Mononuclear cell (primary cell): Measurements from ENCODE around the gene KRT72. TPM values are rescaled to one million over a fixed set of nuclear protein-coding genes. Genes with fewer than 3 reads are reported as not detected.

Experiments used
- H3K27me3 ChIP-seq: 2 replicates; pipeline ENCODE4 v1.6.0; 2011; ENCODE audit warnings: low read length, control low read depth; ENCODE audit not compliant: insufficient read depth
- H3K4me1 ChIP-seq: 2 replicates; pipeline ENCODE4 v1.5.1; 2011; ENCODE audit warnings: mild to moderate bottlenecking, low read length, control low read depth; ENCODE audit not compliant: insufficient read depth
- H3K4me3 ChIP-seq: 2 replicates; pipeline ENCODE4 v1.5.1; 2011; ENCODE audit warnings: mild to moderate bottlenecking, low read length, moderate library complexity
- H3K9me3 ChIP-seq: 2 replicates; pipeline ENCODE4 v1.5.1; 2011; ENCODE audit warnings: low read depth, mild to moderate bottlenecking, control low read depth, low read length
- total RNA-seq: library from RNA; depleted of rRNA; stranded (reverse); fragments of >200 nt; gene quantifications from one replicate; pipeline ENCODE4 v1.2.3, GENCODE V29; 2012

Gene KRT72
- total RNA-seq, 1 donor: 10.2 TPM

DNA sequence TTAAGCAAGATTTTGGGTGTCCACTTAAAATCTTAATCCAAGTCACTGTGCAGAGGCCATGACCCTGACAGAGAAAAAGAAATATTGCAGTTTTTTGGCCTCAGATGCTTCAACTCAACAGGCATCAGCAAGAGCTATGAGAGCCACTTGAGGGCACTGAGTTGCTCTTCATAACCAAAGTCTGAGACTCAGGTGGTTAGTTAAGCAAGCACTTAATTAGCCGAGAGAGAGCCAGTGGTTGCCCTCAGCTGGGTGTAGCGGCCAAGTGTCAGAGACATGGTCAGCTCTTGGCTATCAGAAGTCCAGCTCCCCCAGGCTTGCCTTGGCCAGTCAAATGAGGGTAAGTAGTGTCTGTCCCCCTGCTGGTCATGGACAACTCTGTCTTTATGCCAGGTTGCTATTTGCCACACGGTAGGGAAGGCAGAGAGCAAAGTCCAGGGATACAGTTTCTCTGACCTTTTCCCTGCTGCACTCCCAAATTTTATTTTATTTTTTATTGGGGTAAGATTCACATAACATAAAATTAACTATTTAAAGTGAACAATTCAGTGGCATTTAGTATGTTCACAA, 39.3 kb downstream of the KRT72 start:
- no peaks in the 10 kb centered on the region for H3K27me3 ChIP-seq
- no peak overlapping the region for H3K4me3 ChIP-seq
- H3K9me3 ChIP-seq: no peaks in the 10 kb centered on the region
- peaks cover 19% of the 10 kb centered on the region for H3K4me1 ChIP-seq

- Histone ChIP-seq H3K9me3 (no peaks in the 10 kb centered on the region), H3K4me1 (peaks cover 30% of the 10 kb centered on the region)
Observed at GRCh38 chr12:52559979-52560378, 41.3 kb downstream of the KRT72 start.

DNA sequence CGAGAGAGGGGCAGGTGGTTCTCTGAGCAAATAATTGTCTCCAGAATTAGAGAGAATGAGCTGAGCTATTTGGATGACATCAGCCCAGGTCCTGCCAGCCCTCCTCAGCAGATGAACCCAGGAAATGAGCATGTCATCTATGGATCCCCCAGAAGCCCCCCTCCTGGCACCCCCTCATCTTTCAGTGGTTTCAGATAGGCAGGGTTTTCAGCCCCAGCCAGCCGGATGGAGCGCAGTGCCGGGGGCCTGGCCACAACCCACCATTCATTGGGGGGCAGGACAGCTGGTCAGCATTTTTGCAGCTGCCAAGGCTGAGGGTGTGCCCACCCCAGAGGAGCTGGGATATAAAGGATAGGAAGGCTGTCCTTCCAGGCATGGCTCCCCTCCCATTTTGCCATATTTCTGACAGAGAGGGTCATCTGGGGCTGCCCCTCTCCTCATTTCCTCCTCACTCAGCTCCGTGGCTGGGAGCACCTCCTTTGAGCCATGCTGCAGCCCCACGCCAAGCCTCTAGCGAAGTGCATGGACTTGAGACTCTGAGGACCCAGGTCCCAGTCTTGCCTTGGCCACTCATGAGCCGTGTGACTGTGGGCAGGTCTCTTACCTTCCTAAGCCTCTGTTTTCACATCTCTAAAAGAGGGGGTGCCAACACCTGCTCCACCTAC, 42.4 kb downstream of the KRT72 start:
- H3K4me1 ChIP-seq: peaks cover 35% of the 10 kb centered on the region
- no peak overlapping the region for H3K4me3 ChIP-seq
- no peaks in the 10 kb centered on the region for H3K27me3 ChIP-seq
- no peaks in the 10 kb centered on the region for H3K9me3 ChIP-seq

More at GRCh38 chr12:52559979-52560378, 41.3 kb downstream of the KRT72 start:
- Histone ChIP-seq H3K4me3 (no peak overlapping the region), H3K27me3 (no peaks in the 10 kb centered on the region)

GRCh38 chr12:52557476-52557875, 43.8 kb downstream of the KRT72 start:
- Histone ChIP-seq H3K9me3 (no peaks in the 10 kb centered on the region), H3K4me3 (no peak overlapping the region), H3K4me1 (peaks cover 35% of the 10 kb centered on the region)

DNA sequence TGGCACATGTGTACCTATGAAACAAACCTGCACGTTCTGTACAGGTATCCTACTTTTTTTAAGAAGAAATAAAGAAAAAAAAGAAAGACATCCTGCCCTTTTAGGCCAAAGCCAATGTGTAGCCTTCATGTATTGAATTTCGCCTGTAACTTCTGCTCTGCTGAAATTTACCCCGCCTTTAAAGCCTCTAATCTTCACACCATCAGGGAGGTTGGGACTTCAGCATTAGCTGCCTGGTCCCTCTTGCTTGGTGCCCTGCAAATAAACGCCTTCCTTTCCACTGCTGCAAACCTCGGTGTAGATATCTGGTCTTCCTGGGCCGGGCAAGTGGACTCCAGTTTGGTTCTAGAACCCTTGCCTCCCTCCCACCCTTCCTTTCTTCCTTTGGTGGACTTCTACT, 45.7 kb downstream of the KRT72 start:
- Histone ChIP-seq H3K4me3 (no peak overlapping the region), H3K27me3 (no peaks in the 10 kb centered on the region), H3K9me3 (no peaks in the 10 kb centered on the region), H3K4me1 (peaks cover 34% of the 10 kb centered on the region)

More at GRCh38 chr12:52557476-52557875, 43.8 kb downstream of the KRT72 start:
- H3K27me3 ChIP-seq: no peaks in the 10 kb centered on the region

GRCh38 chr12:52552681-52553195, 48.5 kb downstream of the KRT72 start, which contains the start of gene KRT71:
KRT71 (minus strand) TSS chr12:52553145; CDS start chr12:52553077, 68 bp downstream.
- Histone ChIP-seq H3K9me3 (no peaks in the 10 kb centered on the region), H3K4me3 (no peak within 1 kb of the TSS), H3K4me1 (peaks cover 20% of the 10 kb centered on the region), H3K27me3 (no peaks in the 10 kb centered on the region)

- Histone ChIP-seq H3K27me3 (no peaks in the 10 kb centered on the region), H3K9me3 (no peaks in the 10 kb centered on the region), H3K4me1 (peaks cover 16% of the 10 kb centered on the region), H3K4me3 (no peak overlapping the region)
Observed at GRCh38 chr12:52552055-52552454, 49.2 kb downstream of the KRT72 start.

GRCh38 chr12:52551216-52551865, 49.9 kb downstream of the KRT72 start:
- no peak overlapping the region for H3K4me3 ChIP-seq
- H3K4me1 ChIP-seq: peaks cover 14% of the 10 kb centered on the region
- H3K27me3 ChIP-seq: no peaks in the 10 kb centered on the region
- no peaks in the 10 kb centered on the region for H3K9me3 ChIP-seq

- Histone ChIP-seq H3K4me3 (no peak overlapping the region), H3K27me3 (no peaks in the 10 kb centered on the region), H3K4me1 (no peaks in the 10 kb centered on the region), H3K9me3 (no peaks in the 10 kb centered on the region)
Observed at GRCh38 chr12:52546126-52546525, 55.1 kb downstream of the KRT72 start.

DNA sequence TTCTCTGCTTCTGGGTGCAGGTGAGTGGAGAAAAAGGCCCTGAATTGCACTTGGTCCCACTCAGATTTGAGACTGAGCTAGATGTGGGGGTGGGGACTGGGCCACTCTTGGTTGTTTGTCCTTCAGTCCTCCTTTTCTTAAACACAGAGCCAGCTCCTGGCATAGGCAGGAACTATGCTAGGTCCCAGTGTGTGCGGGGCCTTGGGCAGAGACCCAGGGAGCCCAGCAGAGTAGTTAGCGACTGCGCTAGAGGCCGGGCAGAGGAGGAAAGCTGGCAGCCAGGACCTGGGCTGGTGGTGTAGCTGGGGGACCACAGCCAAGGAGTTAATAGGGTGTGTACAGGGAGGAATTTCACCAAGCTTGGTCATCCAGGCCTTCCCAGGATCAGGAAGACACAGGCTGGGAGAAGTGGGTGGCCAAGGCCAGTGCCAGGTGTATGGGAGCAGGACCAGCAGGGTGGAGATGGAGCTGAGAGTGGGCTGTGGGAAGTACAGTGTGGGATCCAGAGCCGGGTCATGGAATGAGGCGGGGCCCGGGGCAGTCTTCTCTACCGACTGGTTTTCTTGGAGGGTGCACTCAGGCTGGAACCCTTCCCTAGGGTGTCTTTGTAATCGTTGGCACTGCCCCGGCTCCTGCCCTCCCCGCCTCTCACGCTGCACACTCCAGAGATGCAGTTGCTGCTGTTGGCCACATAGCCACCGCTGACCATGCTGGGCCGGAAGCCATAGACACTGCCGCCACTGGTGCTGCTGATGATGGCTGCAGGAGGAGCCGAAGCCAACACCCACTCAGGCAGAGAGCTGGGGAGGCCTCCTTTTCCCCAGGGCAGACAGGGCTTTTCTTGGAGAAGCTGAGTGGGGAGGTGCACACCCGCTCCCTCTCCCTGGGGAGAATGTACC, 57.0 kb downstream of the KRT72 start:
- Histone ChIP-seq H3K27me3 (no peaks in the 10 kb centered on the region), H3K9me3 (no peaks in the 10 kb centered on the region), H3K4me1 (no peaks in the 10 kb centered on the region), H3K4me3 (no peak overlapping the region)

DNA sequence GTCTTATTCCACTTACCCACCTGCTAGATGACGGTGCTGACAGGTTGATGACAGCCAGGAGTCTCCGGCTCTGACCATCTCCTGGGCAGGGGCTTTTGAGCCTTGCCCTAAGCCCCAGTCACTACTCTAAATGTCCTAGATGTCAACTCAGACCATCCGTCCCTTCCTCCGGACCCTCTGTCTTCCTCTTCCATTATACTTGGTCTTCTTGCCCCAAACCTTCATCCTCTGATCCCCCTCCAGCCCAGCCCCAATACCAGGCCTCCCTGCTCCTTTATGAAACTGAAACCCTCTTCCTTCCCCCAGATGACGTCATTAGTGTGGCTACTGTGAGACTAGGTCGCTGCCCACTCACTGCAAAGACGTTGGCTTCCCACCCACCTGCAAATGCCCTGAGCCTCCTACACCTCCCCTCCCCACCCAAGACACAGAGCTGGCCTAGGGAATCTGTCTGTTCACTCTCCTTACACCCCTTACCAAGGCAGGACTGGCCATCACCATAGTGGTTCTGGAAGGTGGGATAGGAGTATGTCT, 58.4 kb downstream of the KRT72 start:
- Histone ChIP-seq H3K4me1 (no peaks in the 10 kb centered on the region), H3K27me3 (no peaks in the 10 kb centered on the region), H3K9me3 (no peaks in the 10 kb centered on the region), H3K4me3 (no peak overlapping the region)

GRCh38 chr12:52542157-52542556, 59.1 kb downstream of the KRT72 start:
- H3K9me3 ChIP-seq: no peaks in the 10 kb centered on the region
- no peaks in the 10 kb centered on the region for H3K4me1 ChIP-seq
- H3K27me3 ChIP-seq: no peaks in the 10 kb centered on the region
- H3K4me3 ChIP-seq: no peak overlapping the region

GRCh38 chr12:52541709-52542108, 59.6 kb downstream of the KRT72 start:
- Histone ChIP-seq H3K4me1 (no peaks in the 10 kb centered on the region), H3K9me3 (no peaks in the 10 kb centered on the region), H3K27me3 (no peaks in the 10 kb centered on the region), H3K4me3 (no peak overlapping the region)

GRCh38 chr12:52540531-52540930, 60.7 kb downstream of the KRT72 start:
- H3K27me3 ChIP-seq: no peaks in the 10 kb centered on the region
- no peaks in the 10 kb centered on the region for H3K4me1 ChIP-seq
- H3K4me3 ChIP-seq: no peak overlapping the region
- H3K9me3 ChIP-seq: no peaks in the 10 kb centered on the region
